ENCODE data around the gene SH3RF1. TPM values are rescaled to one million over a fixed set of nuclear protein-coding genes. Genes with fewer than 3 reads are reported as not detected.

The SH3RF1 gene
- total RNA-seq, 2 donors from 2014 or later: 42.9 to 57.5 TPM

DNA sequence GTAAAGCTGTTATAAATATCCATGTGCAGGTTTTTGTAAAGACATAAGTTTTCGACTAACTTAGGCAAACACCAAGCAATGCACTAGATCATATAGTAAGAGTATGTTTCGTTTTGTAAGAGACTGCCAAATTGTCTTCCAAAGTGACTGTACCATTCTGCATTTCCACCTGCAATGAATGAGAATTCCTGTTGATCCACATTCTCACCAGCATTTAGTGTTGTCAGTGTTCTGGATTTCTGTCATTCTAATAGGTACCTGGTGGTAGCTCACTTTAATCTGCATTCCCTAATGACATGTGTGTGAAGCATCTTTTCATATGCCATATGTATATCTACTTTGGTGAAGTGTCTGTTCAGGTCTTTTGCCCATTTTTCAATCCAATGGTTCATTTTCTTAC lies 57.8 kb downstream of the SH3RF1 start:
- H3K4me1 ChIP-seq (replicated peaks): no peaks in the 10 kb centered on the region
- H3K27ac ChIP-seq: no peak overlapping the region
- intact Hi-C loops (cut with DNase I): no loop called here
- TF ChIP-seq POLR2AphosphoS5 (IDR thresholded peaks at IDR 0.05) (no peak), POLR2A (IDR thresholded peaks at IDR 0.05) (no peak), CTCF (IDR thresholded peaks at IDR 0.05) (no peak)
- no peak overlapping the region for H3K4me3 ChIP-seq
- no peaks in the 10 kb centered on the region for H3K9me3 ChIP-seq
- H3K27me3 ChIP-seq (replicated peaks; ENCODE audit: insufficient read depth): no peaks in the 10 kb centered on the region
- no peaks in the 10 kb centered on the region for H3K36me3 ChIP-seq
- WGBS: 81% methylated on average over 2 of the region's 2 CpGs
- no peak for DNase-seq (ENCODE audit: low spot score)

GRCh38 chr4:169210504-169211118 lies 60.1 kb downstream of the SH3RF1 start:
- Histone ChIP-seq H3K36me3 (no peaks in the 10 kb centered on the region), H3K27ac (no peak overlapping the region), H3K4me1 (replicated peaks) (no peaks in the 10 kb centered on the region), H3K9me3 (no peaks in the 10 kb centered on the region), H3K4me3 (no peak overlapping the region), H3K27me3 (replicated peaks; ENCODE audit: insufficient read depth) (no peaks in the 10 kb centered on the region)
- intact Hi-C loops (cut with DNase I): no loop called here
- DNase-seq (ENCODE audit: low spot score): no peak
- 91% methylated on average over 3 of the region's 3 CpGs for WGBS
- TF ChIP-seq CTCF (IDR thresholded peaks at IDR 0.05) (no peak), POLR2AphosphoS5 (IDR thresholded peaks at IDR 0.05) (no peak), POLR2A (IDR thresholded peaks at IDR 0.05) (no peak)

GRCh38 chr4:169209388-169209883 lies 61.3 kb downstream of the SH3RF1 start:
- intact Hi-C loops (cut with DNase I): loop anchor here (10.0 kb wide), 1 partner anchor 65 kb away; the partner anchor contains the start of gene SH3RF1
- TF ChIP-seq POLR2AphosphoS5 (IDR thresholded peaks at IDR 0.05): no peak
- no peak for TF ChIP-seq POLR2A (IDR thresholded peaks at IDR 0.05)
- TF ChIP-seq CTCF (IDR thresholded peaks at IDR 0.05): no peak
- Histone ChIP-seq H3K4me3 (no peak overlapping the region), H3K9me3 (no peaks in the 10 kb centered on the region), H3K4me1 (replicated peaks) (no peaks in the 10 kb centered on the region), H3K27ac (no peak overlapping the region), H3K27me3 (replicated peaks; ENCODE audit: insufficient read depth) (no peaks in the 10 kb centered on the region), H3K36me3 (no peaks in the 10 kb centered on the region)
- WGBS: 66% methylated on average over 5 of the region's 5 CpGs
- DNase-seq (ENCODE audit: low spot score): no peak

GRCh38 chr4:169208516-169208915 lies 62.2 kb downstream of the SH3RF1 start:
- no peak overlapping the region for H3K4me3 ChIP-seq
- no peak for DNase-seq (ENCODE audit: low spot score)
- intact Hi-C loops (cut with DNase I): loop anchor here (10.0 kb wide), 1 partner anchor 66 kb away; the partner anchor contains the start of gene SH3RF1
- no peaks in the 10 kb centered on the region for H3K9me3 ChIP-seq
- no peak overlapping the region for H3K27ac ChIP-seq
- no peaks in the 10 kb centered on the region for H3K36me3 ChIP-seq
- no peaks in the 10 kb centered on the region for H3K27me3 ChIP-seq (replicated peaks; ENCODE audit: insufficient read depth)
- TF ChIP-seq POLR2AphosphoS5 (IDR thresholded peaks at IDR 0.05) (no peak), CTCF (IDR thresholded peaks at IDR 0.05) (no peak), POLR2A (IDR thresholded peaks at IDR 0.05) (no peak)
- H3K4me1 ChIP-seq (replicated peaks): no peaks in the 10 kb centered on the region
- WGBS: 100% methylated on average over 1 of the region's 1 CpG

- intact Hi-C loops (cut with DNase I): loop anchor here (10.0 kb wide), 1 partner anchor 67 kb away; the partner anchor contains the start of gene SH3RF1
- TF ChIP-seq CTCF (IDR thresholded peaks at IDR 0.05): no peak
- TF ChIP-seq POLR2A (IDR thresholded peaks at IDR 0.05): no peak
- no peak for TF ChIP-seq POLR2AphosphoS5 (IDR thresholded peaks at IDR 0.05)
- 86% methylated on average over 3 of the region's 3 CpGs for WGBS
- no peak for DNase-seq (ENCODE audit: low spot score)
- Histone ChIP-seq H3K27ac (no peak overlapping the region), H3K4me3 (no peak overlapping the region), H3K9me3 (no peaks in the 10 kb centered on the region), H3K36me3 (no peaks in the 10 kb centered on the region), H3K4me1 (replicated peaks) (no peaks in the 10 kb centered on the region), H3K27me3 (replicated peaks; ENCODE audit: insufficient read depth) (no peaks in the 10 kb centered on the region)
Observed at GRCh38 chr4:169208090-169208455, 62.7 kb downstream of the SH3RF1 start.

Data from prostate gland (tissue), 2 donors.